CD14-positive monocyte (primary cell): ENCODE data around the gene COPE. TPM values are rescaled to one million over a fixed set of nuclear protein-coding genes. Genes with fewer than 3 reads are reported as not detected.

Experiments used
- DNase-seq, 3 donors: peaks; one replicate each; pipeline ENCODE4 v3.0.0-alpha.2; 2011 to 2022
- H2AFZ ChIP-seq: 2 replicates; pipeline ENCODE4 v1.6.0; 2012; ENCODE audit warnings: mild to moderate bottlenecking, low read depth, low read length, inconsistent platforms; ENCODE audit not compliant: insufficient read depth, poor library complexity, severe bottlenecking
- H3K27ac ChIP-seq, 2 donors: 1 replicate in 1 of 2; 2 replicates in 1 of 2; pipeline ENCODE4 v1.5.1; 2012 to 2013; ENCODE audit warnings: low read length in 2 of 2, control low read depth in 1 of 2, inconsistent platforms in 1 of 2, low read depth in 1 of 2, mild to moderate bottlenecking in 1 of 2
- H3K27me3 ChIP-seq, 2 donors: one replicate each; pipeline versions ENCODE4 v1.6.0 to v1.6.1; 2011 to 2013; ENCODE audit warnings: low read length in 2 of 2; ENCODE audit not compliant: control insufficient read depth in 2 of 2, insufficient read depth in 2 of 2
- H3K36me3 ChIP-seq, 2 donors: replicated peaks in 1 of 2; 1 replicate in 1 of 2; 2 replicates in 1 of 2; pipeline versions ENCODE4 v1.5.1 to v1.6.1; 2012 to 2013; ENCODE audit warnings: low read length in 2 of 2, control low read depth in 1 of 2, inconsistent platforms in 1 of 2, mild to moderate bottlenecking in 1 of 2; ENCODE audit not compliant: insufficient read depth in 2 of 2, control insufficient read depth in 1 of 2
- H3K4me1 ChIP-seq, 2 donors: 1 replicate in 1 of 2; 2 replicates in 1 of 2; pipeline versions ENCODE4 v1.5.1 to v1.6.1; 2012 to 2013; ENCODE audit warnings: low read length in 2 of 2, control low read depth in 1 of 2, inconsistent platforms in 1 of 2, mild to moderate bottlenecking in 1 of 2, moderate library complexity in 1 of 2; ENCODE audit not compliant: insufficient read depth in 2 of 2, control insufficient read depth in 1 of 2
- H3K4me2 ChIP-seq: replicated peaks from 2 replicates; pipeline ENCODE3; 2012; ENCODE audit warnings: low read length, moderate library complexity, mild to moderate bottlenecking; ENCODE audit not compliant: poor library complexity, severe bottlenecking; ENCODE audit errors: extremely low read depth
- H3K4me3 ChIP-seq, 3 experiments: fragments of 200-600 bp in 1 of 3; sonication (generic) in 1 of 3; replicated peaks in 1 of 3; 1 replicate in 2 of 3; 2 replicates in 1 of 3; pipeline ENCODE4 v1.5.1; 2011 to 2013; ENCODE audit warnings: low read length in 3 of 3, mild to moderate bottlenecking in 3 of 3, control low read depth in 2 of 3, low read depth in 2 of 3, inconsistent platforms in 1 of 3, moderate library complexity in 1 of 3
- H3K79me2 ChIP-seq: 2 replicates; pipeline ENCODE4 v1.6.0; 2012; ENCODE audit warnings: mild to moderate bottlenecking, control low read depth, inconsistent platforms, low read length, moderate library complexity; ENCODE audit not compliant: insufficient read depth
- H3K9ac ChIP-seq: 2 replicates; pipeline ENCODE4 v1.6.0; 2017; ENCODE audit warnings: low read length, mild to moderate bottlenecking; ENCODE audit not compliant: insufficient read depth, poor library complexity, severe bottlenecking
- H3K9me3 ChIP-seq, 2 donors: replicated peaks in 1 of 2; 1 replicate in 1 of 2; 2 replicates in 1 of 2; pipeline versions ENCODE4 v1.5.1 to v1.6.1; 2012 to 2013; ENCODE audit warnings: low read length in 2 of 2, control low read depth in 1 of 2; ENCODE audit not compliant: control insufficient read depth in 1 of 2, insufficient read depth in 1 of 2
- H4K20me1 ChIP-seq: 2 replicates; pipeline ENCODE4 v1.6.0; 2012; ENCODE audit warnings: mild to moderate bottlenecking, low read length, control low read depth, moderate library complexity; ENCODE audit not compliant: insufficient read depth
- H3K27ac Mint-ChIP-seq, 7 donors: one replicate each; pipeline ENCODE4 v1.8.0; 2020; ENCODE audit warnings: mild to moderate bottlenecking in 7 of 7, mixed read lengths in 7 of 7, moderate library complexity in 6 of 7, inconsistent platforms in 2 of 7
- H3K27me3 Mint-ChIP-seq, 3 donors: one replicate each; pipeline ENCODE4 v1.8.0; 2021 to 2022; ENCODE audit warnings: low read depth in 3 of 3, mild to moderate bottlenecking in 3 of 3, mixed read lengths in 3 of 3, moderate library complexity in 3 of 3, inconsistent platforms in 1 of 3
- H3K36me3 Mint-ChIP-seq, 2 donors: one replicate each; pipeline ENCODE4 v1.8.0; 2020; ENCODE audit warnings: mixed read lengths in 2 of 2, inconsistent platforms in 1 of 2, mild to moderate bottlenecking in 1 of 2
- H3K4me1 Mint-ChIP-seq: one replicate; pipeline ENCODE4 v1.8.0; 2020; ENCODE audit warnings: mild to moderate bottlenecking, mixed read lengths
- H3K4me3 Mint-ChIP-seq, 2 donors: one replicate each; pipeline ENCODE4 v1.8.0; 2020; ENCODE audit warnings: mild to moderate bottlenecking in 2 of 2, mixed read lengths in 2 of 2, moderate library complexity in 1 of 2
- H3K9me3 Mint-ChIP-seq, 7 donors: one replicate each; pipeline ENCODE4 v1.8.0; 2020 to 2022; ENCODE audit warnings: mixed read lengths in 7 of 7, mild to moderate bottlenecking in 6 of 7, moderate library complexity in 6 of 7, inconsistent platforms in 2 of 7
- WGBS: methylation state at CpG from one replicate; pipeline ENCODE4 v1.1.5; 2013; ENCODE audit warnings: missing lambda C conversion rate; ENCODE audit not compliant: insufficient coverage; 5-methylcytosine and 5-hydroxymethylcytosine counted together
- intact Hi-C, 2 donors: fragments of 100-400 bp; cut with micrococcal nuclease; formaldehyde crosslinking; loops; one replicate each; pipeline versions ENCODE4 v1.15.0 to v1.15.1; 2023
- polyA plus RNA-seq, 3 donors: library from polyadenylated mRNA; depleted of rRNA in 1 of 3; unstranded in 2 of 3; stranded (reverse) in 1 of 3; fragments of 300-500 nt in 2 of 3; fragments of >200 nt in 1 of 3; fragmentation: Illumina TruSeq in 2 of 3; gene quantifications; 1 replicate in 2 of 3; 2 replicates in 1 of 3; pipeline ENCODE4 v1.2.3, GENCODE V29; 2012 to 2021
- TF ChIP-seq, protein P1 (sequence below): fragments of 200-600 bp; IDR thresholded peaks from one replicate; pipeline ENCODE4 v1.8.0; 2022; ENCODE audit warnings: antibody characterized with exemption, mild to moderate bottlenecking

Gene COPE
- polyA plus RNA-seq, 3 donors: 331 to 345 (median 345) TPM

DNA sequence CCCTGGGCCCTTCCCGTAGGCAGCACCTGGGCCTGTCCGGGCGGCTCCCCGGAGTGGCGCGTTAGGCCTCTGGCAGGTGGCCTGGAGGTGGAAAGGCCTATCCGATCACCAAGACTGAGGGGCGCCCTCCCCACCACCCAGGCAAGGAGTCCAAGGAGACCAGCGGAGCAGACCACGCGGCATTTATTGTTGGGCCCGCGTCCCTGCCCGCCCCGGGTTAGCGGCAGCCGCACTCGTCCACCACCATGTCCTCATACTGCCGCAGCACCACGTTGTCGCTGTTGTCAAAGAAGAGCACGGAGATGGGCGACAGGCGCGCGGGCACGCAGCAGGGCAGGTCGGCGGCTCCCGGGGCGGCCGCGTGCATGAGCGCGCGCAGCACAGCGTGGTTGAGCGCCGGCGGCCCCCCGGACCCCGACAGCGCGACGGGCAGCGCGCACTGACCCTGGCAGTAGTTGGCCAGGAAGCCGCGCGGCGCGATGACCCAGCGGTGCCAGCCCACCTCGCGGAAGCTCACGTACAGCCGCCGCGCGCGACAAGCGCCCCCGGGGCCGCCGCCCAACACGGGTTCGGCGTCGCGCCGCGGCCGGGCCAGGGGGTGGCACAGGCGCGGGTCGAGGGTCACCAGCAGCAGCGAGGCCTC lies 50.7 kb downstream of the COPE start:
- TF ChIP-seq, protein P1, sequence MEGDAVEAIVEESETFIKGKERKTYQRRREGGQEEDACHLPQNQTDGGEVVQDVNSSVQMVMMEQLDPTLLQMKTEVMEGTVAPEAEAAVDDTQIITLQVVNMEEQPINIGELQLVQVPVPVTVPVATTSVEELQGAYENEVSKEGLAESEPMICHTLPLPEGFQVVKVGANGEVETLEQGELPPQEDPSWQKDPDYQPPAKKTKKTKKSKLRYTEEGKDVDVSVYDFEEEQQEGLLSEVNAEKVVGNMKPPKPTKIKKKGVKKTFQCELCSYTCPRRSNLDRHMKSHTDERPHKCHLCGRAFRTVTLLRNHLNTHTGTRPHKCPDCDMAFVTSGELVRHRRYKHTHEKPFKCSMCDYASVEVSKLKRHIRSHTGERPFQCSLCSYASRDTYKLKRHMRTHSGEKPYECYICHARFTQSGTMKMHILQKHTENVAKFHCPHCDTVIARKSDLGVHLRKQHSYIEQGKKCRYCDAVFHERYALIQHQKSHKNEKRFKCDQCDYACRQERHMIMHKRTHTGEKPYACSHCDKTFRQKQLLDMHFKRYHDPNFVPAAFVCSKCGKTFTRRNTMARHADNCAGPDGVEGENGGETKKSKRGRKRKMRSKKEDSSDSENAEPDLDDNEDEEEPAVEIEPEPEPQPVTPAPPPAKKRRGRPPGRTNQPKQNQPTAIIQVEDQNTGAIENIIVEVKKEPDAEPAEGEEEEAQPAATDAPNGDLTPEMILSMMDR: no peak
- H3K27ac Mint-ChIP-seq: no peak overlapping the region
- Histone ChIP-seq H3K36me3 (peaks cover 39 to 47% of the 10 kb centered on the region in 2 donors), H3K9ac (no peak overlapping the region), H3K27ac (no peak overlapping the region), H3K27me3 (peaks cover 0 to 24% of the 10 kb centered on the region in 2 donors), H3K4me1 (peaks cover 6 to 7% of the 10 kb centered on the region in 2 donors), H2AFZ (no peak overlapping the region), H4K20me1 (peaks cover 55% of the 10 kb centered on the region), H3K9me3 (no peaks in the 10 kb centered on the region), H3K79me2 (no peaks in the 10 kb centered on the region), H3K4me2 (no peak overlapping the region), H3K4me3 (no peak overlapping the region)
- peak overlapping the region in 1 of 2 donors; percentile 42 for H3K4me3 Mint-ChIP-seq
- H3K27me3 Mint-ChIP-seq: peaks cover 31 to 43% (median 33%) of the 10 kb centered on the region in 3 donors
- peaks cover 0 to 5% (median 1%) of the 10 kb centered on the region in 7 donors for H3K9me3 Mint-ChIP-seq
- WGBS: 72% methylated on average over 70 of the region's 77 CpGs
- no peak for DNase-seq
- H3K4me1 Mint-ChIP-seq: peaks cover 4% of the 10 kb centered on the region
- peaks cover 48 to 49% of the 10 kb centered on the region in 2 donors for H3K36me3 Mint-ChIP-seq
- intact Hi-C loops: no loop called here

DNA sequence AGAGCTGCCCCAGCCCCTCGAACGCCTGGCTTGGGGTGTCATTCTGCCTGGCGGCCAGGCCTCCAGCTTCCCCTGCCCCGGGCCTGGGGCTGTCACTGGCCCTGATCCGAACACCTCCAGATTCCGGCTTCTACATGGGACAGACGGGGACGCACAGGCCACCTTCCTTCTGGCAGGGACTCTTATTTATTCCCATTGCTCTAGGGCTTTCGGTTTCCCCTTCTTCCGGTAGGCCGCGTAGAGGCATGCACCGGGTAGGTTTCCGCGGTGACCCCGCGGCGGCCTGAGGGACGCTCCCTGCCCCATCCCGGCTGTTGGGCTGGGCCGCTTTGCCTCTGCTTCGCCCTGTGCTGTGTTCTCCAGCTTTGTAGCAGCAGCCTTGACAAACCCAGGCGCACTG lies 51.4 kb downstream of the COPE start:
- Histone ChIP-seq H3K9me3 (no peaks in the 10 kb centered on the region), H4K20me1 (peaks cover 63% of the 10 kb centered on the region), H3K4me2 (no peak overlapping the region), H3K9ac (no peak overlapping the region), H3K36me3 (peaks cover 46 to 55% of the 10 kb centered on the region in 2 donors), H3K4me3 (no peak overlapping the region), H3K27ac (no peak overlapping the region), H2AFZ (no peak overlapping the region), H3K4me1 (peaks cover 6 to 7% of the 10 kb centered on the region in 2 donors), H3K79me2 (no peaks in the 10 kb centered on the region), H3K27me3 (peaks cover 0 to 24% of the 10 kb centered on the region in 2 donors)
- intact Hi-C loops: no loop called here
- TF ChIP-seq, protein P1: no peak
- H3K27me3 Mint-ChIP-seq: peaks cover 30 to 43% (median 33%) of the 10 kb centered on the region in 3 donors
- peaks cover 0 to 5% (median 1%) of the 10 kb centered on the region in 7 donors for H3K9me3 Mint-ChIP-seq
- H3K4me3 Mint-ChIP-seq: no peak overlapping the region
- no peak overlapping the region for H3K27ac Mint-ChIP-seq
- DNase-seq: no peak
- peaks cover 4% of the 10 kb centered on the region for H3K4me1 Mint-ChIP-seq
- 95% methylated on average over 23 of the region's 23 CpGs for WGBS
- H3K36me3 Mint-ChIP-seq: peaks cover 53 to 57% of the 10 kb centered on the region in 2 donors
